SK-MEL-5 (cell line): ENCODE measurements around the gene FRMD3. TPM values are rescaled to one million over a fixed set of nuclear protein-coding genes. Genes with fewer than 3 reads are reported as not detected.
A peak's percentile ranks its signal among the peaks of the same experiment; 100 is the strongest.
"Not testable (repeated sequence)": the region's sequence is repeated elsewhere in the genome, so short reads cannot be mapped to it uniquely, and the experiment has no call there.

Experiments
- DNase-seq: peaks from one replicate; pipeline ENCODE4 v3.0.0-alpha.2; 2016; ENCODE audit warnings: low read depth, low spot score
- in situ Hi-C: cut with HindIII; loops from 2 replicates; pipeline ENCODE4 v1.10.0; 2016; ENCODE audit warnings: low sequenced_read_pairs, high pct_unique_total_duplicates, low pct_unique_long_range_greater_than_20kb
- total RNA-seq: library from RNA; depleted of rRNA; stranded (reverse); fragments of >200 nt; shearing (Covaris generic); gene quantifications from 2 replicates; pipeline ENCODE4 v1.2.3, GENCODE V29; 2014

FRMD3 gene
- total RNA-seq, 1 experiment from 2014 or later, result 22.1 TPM

DNA sequence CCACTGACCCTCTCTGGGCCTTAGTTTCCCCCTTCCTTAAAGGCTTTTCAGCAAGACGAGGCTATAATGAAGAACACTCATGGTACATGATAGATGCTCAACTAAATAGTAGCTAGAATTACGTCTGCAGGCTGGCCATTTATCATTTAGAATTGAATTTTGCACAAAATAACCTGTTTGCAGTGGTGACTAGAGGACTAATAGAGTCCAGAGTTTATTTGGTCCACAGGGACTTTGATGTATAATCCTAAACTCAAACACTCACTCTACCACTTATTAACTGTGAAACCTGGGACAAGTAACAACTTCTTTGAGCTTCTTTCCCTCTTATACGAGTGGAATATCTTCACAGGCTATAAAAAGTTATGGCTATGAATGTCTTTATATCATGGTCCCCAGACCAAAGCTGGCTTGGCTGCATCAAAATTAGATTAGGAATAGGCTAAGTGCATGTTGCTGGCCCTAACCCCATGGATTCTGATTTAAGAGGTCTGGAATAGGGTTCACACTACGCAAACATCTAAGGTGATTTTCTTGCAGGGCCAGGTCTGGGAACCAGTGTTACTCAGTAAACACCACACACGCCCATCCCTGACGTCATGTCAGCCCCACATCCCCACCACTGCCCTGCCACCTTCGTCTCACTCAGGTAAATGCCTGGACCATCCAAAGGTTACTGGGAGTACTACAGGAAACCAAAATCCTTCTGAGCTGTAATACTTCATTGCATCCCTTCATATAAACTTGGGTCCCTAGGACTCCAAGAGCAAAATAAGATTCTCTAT, 150.6 kb downstream of the FRMD3 start:
- in situ Hi-C loops, result no loop called here
- no peak for DNase-seq

DNA sequence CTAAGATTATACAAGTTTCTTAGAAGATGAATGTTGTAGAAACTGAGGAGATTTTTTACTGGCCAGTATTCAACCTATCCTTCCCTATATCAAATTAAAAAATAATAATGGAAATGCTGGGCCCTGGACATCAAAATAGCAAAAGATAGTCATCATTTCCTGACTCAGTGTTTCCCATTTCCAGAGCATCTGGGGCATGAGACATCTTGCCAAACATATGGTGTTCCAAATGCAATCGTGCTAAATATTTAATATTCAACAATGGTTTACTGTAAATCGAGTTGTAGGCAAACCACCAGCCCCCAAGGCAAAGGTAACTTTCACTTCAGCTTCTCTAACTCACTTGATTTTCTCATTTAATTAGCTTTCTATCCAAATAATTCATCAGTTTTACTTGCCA, 152.9 kb downstream of the FRMD3 start:
- in situ Hi-C loops, result no loop called here
- no peak for DNase-seq

GRCh38 chr9:83384214-83384613, 154.0 kb downstream of the FRMD3 start:
- no peak for DNase-seq
- in situ Hi-C loops, result no loop called here

- DNase-seq, result no peak
- in situ Hi-C loops, result no loop called here
Observed at GRCh38 chr9:83383034-83383433, 155.2 kb downstream of the FRMD3 start.

GRCh38 chr9:83382421-83382820, 155.8 kb downstream of the FRMD3 start:
- in situ Hi-C loops, result no loop called here
- DNase-seq, result no peak

DNA sequence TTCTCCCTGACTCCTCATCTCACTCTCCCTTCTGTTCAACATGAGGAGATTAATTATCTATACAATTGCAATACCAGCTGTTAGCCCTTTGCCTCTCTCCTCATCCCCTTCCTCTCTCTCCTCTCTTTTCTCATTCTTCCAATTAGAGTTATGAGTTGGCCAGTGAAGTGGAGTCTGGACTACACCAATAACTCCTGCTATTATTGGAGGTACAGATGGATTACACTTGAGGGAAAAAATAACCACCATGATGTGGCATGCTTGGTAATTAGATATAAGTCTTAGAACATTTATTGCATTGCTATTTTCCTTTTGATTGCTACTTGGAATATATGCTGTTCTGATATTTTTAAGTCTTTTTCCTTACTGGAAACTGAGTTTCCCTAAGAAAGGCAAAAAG, 159.2 kb downstream of the FRMD3 start:
- in situ Hi-C loops, result no loop called here
- no peak for DNase-seq

DNA sequence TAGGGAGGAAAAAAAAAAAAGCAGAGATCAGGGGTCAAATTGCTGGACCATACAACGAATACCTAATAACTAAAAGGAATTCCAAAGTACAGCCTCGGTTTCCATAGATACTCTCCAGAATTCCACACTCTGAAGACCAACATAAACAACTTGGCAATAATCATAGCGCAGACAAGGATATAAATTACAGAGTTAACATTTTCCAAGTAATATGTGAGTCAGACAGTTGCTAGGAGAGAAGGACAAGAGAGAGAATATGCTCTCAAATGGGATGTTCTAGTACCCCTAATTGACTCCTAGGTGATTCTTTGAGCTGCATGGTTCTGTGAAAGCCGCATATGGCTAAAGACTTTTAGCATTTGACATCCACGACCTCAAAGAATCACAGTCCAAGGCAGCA, 165.2 kb downstream of the FRMD3 start:
- in situ Hi-C loops, result no loop called here
- no peak for DNase-seq

DNA sequence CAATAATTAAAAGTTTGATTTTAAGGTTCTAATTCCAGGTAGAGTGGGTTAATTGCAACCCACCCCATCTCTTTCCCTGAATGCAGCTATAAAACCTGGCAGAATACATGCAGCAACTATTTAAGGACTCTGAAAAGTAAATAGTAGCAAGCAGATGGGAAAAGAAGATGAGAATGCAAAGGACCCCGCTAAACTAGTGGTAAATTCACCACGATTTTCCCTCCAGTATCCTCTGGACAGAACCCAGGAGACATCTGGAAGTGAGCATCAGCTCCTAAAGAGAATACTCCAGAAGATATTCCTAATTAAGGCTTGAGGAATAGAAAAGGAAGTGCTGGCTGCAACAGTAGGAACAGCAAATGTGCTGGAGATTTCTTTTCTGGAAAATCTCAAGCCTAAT, 170.9 kb downstream of the FRMD3 start:
- no peak for DNase-seq
- in situ Hi-C loops, result no loop called here

DNA sequence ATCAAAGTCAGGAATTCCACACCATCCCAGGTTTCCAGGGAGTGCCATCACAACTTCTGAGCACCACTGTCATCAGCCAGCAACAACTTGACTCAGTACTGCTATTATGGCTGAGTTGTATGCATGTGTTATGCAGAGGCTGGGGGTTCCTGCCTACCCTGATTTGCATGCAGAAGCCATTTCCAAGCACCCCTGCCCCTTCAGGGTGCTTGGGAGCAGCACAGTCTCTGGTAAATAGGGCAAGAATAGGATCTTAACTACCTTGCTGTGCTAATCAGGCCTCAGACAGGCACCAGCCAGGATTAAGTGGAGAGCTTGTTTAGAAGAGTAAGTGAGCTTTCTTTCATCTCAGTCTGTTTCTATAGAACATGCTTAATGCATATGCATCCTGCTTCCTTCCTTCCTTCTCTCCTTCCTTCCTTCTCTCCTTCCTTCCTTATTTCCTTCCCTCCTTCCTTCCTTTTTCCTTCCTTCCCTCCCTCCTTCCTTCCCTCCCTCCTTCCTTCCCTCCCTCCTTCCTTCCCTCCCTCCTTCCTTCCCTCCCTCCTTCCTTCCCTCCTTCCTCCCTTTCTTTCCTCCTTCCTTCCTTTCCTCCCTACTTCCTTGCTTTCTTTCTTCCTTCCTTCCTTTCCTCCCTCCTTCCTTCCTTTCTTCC, 175.7 kb downstream of the FRMD3 start:
- in situ Hi-C loops, result no loop called here
- DNase-seq, result no peak

- DNase-seq, result no peak
- in situ Hi-C loops, result no loop called here
Observed at GRCh38 chr9:83359039-83359438, 179.2 kb downstream of the FRMD3 start.

- in situ Hi-C loops, DNase-seq: not testable (repeated sequence)
Observed at GRCh38 chr9:83358493-83358892, 179.7 kb downstream of the FRMD3 start.

- in situ Hi-C loops, result no loop called here
Observed at GRCh38 chr9:83355729-83356151, 182.5 kb downstream of the FRMD3 start.

GRCh38 chr9:83355024-83355444, 183.2 kb downstream of the FRMD3 start:
- peak; percentile 21 for DNase-seq
- in situ Hi-C loops, result no loop called here

More at GRCh38 chr9:83355729-83356151, 182.5 kb downstream of the FRMD3 start:
- no peak for DNase-seq

DNA sequence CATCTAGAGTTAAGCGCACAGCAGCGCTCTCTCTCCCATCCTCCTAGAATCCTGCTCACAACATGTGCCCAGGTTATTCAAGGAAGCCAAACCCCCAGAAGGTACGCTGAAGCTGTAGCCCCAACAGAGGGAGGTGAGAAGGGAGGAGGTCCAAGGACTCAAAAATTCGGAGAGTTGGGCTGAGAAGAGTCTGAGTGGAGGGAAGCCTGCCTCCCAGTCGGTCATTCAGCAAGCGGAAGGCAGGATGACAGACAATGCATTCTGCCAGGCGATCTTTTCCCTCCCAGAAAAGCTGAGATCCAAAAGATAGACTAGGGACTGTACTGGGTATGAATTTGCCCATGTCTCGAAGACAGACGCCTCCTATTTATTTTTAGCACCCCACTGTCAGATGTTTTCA, 189.2 kb downstream of the FRMD3 start:
- DNase-seq, result no peak
- in situ Hi-C loops, result no loop called here

DNA sequence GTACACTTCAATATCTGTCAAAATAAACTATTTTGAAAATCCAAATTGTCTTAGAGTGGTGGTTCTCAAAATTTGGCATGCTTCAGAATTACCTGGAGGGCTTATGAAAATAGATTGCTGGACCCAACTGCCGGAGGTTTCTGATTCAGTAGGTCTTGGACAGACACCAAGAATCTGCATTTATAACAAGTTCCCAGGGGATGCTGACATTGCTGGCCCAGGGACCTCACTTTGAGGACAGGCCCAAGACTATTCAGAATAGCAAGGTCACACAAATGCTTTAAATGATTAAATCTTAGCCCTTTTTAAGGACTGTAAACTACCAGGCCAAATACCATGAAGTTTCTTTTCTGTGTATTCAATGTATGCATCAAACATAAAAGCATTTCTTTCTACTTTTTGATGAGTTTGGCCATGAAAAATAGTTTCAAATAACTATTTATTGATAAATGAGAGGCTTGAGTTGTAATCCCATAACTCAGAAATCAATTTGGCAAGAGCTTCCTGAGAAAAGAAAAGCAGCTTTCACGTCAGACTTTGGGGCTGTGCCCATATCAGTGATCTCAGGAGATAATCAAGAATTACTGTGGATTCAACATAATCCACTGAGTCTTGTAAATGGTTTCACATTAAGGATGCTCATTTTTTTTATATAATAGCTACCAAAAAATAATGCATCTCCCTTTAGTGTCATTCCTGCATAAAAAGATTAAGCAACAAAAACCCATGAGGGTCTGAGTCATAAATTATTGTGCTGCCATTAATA, 191.4 kb downstream of the FRMD3 start:
- no peak for DNase-seq
- in situ Hi-C loops, result no loop called here

DNA sequence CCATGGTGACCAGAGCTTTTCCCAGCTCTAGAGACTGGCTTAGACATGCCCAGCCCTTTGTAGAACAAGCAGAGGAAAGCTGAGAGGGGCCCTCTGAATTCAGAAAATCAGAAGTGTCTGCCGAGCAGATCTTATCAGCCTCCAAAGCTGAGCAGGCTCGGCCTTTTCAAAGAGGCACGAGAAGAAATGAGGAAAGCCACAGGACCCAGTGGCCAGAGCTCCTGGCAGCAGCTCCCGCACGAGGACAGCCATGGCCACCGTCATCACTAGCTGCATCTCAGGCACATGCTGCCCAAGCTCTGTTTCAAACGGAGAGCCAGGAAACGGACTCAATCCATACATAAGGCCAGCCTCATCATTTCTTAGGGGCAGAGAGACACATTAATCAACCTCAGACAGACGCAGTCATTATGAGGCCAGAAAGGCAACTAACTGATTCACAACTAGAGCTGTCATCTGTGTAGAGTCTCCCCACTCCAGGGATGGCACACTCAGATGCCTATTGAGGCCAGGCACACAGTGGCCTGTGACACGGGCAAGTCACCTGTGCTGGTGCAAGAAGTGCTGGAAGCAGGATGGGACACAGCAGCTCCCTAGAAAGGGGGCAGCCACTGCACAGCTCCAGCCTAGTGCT, 194.7 kb downstream of the FRMD3 start:
- no peak for DNase-seq
- in situ Hi-C loops, result no loop called here

- no peak for DNase-seq
- in situ Hi-C loops, result no loop called here
Observed at GRCh38 chr9:83342731-83343130, 195.5 kb downstream of the FRMD3 start.

GRCh38 chr9:83342006-83342405, 196.2 kb downstream of the FRMD3 start:
- DNase-seq, result no peak
- in situ Hi-C loops, result no loop called here
